ENCODE data around the gene GPD2. TPM values are rescaled to one million over a fixed set of nuclear protein-coding genes. Genes with fewer than 3 reads are reported as not detected.
"Not testable (repeated sequence)": the region's sequence is repeated elsewhere in the genome, so short reads cannot be mapped to it uniquely, and the experiment has no call there.

GPD2 gene
- total RNA-seq, 1 experiment from 2014 or later = 49.7 TPM

DNA sequence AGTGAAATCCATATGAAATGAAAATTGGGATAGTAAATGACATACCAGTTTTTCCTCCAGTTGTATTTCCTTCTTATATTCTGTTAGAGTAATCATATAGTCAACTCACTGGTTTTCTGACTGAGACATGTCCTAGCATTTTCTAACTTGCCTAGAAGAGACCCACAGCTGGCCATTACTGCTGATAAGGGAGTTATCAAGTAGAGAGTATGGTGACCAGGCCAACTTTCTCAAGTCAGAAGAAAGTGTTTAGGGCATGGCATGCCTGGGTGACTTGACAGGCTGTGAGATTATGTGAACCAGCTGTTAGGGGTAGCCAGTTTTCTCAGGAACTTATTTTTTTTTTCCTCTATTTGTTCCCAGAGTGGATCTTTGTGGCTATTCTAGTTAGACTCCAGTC is 81.2 kb downstream of the GPD2 start:
- no peaks in the 10 kb centered on the region for H3K27me3 ChIP-seq (ENCODE audit: control insufficient read depth, insufficient read depth, low read length)
- DNase-seq = no peak
- no peak overlapping the region for H3K4me3 ChIP-seq (ENCODE audit: insufficient read depth, low read depth, low read length)

DNA sequence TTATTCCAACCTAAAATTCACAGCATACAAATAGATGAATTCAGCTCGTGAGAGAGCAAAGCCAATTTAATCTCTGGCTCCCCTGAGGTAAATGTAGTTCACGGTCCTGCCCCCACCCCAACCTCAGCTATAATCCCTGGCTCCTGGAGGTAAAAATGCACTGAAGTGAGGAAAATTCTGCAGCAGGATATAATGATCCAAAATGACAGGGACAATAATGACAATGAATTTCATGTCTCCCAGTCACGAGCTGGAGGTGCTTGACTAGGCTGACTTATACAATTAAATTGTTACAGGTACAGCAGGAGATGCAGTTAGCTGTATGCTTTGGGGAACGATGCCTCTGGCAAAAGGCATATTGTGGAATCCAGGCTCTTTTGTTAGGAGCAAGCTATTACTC is 82.0 kb downstream of the GPD2 start:
- Histone ChIP-seq H3K36me3 (replicated peaks; ENCODE audit: control insufficient read depth, insufficient read depth, low read length) (no peaks in the 10 kb centered on the region), H3K27me3 (ENCODE audit: control insufficient read depth, insufficient read depth, low read length) (no peaks in the 10 kb centered on the region), H3K4me3 (ENCODE audit: insufficient read depth, low read depth, low read length) (no peak overlapping the region)
- no peak for DNase-seq

More for the DNA sequence above, 81.2 kb downstream of the GPD2 start:
- no peaks in the 10 kb centered on the region for H3K36me3 ChIP-seq (replicated peaks; ENCODE audit: control insufficient read depth, insufficient read depth, low read length)

DNA sequence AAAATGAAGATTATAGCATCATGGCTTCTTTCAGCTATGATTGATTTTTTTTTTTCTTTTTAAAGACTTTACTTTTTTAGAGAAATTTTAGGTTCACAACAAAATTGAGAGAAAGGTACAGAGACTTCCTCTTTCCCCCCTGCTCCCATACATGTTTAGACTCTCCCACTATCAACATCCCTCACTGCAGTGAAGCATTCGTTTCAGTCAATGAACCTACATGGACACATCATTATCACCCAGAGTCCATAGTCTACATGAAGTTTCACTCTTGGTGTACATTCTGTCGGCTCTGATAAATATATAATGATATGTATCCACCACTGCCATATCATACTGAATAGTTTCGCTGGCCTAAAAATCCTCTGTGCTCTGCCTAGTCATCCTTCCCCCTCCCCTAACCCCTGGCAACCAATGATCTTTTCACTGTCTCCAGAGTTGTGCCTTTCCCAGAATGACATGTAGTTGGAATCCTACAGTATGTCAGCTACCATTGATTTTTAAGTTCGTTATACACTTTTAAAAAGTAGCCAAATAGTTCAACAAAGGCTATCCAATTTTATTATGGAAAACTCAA is 86.8 kb downstream of the GPD2 start:
- H3K36me3 ChIP-seq (replicated peaks; ENCODE audit: control insufficient read depth, insufficient read depth, low read length) = no peaks in the 10 kb centered on the region

DNA sequence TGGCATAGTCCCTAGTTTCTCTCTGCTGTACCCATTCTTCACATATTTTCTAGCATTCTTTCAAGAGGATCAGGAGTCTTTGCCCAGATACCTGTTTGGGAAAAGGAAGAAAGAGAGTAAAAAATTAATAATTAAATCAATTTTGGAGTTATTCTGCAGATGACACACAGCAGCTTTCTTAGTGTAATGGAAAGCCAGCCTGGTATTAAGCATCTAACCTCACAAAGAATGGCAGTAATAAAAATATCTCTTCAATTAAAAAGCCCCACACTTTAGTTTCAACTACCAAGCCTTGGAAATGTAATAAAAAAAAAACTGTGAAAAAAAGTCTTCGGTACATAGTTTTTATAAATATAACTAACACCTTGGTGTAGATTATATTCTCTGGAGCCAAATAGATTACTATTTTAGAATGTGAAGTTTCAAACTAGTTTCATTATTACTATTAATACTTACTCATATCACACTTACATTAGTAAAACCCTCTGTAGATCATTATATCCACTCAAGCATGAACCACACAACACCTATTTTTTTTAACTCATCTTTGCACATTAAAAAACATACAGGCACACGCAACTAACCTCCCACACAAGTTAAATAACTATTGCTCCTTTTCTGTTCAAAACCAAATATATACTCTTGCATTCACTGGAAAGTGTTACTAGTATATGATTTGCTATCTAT is 90.9 kb downstream of the GPD2 start:
- no peak overlapping the region for H3K4me3 ChIP-seq (ENCODE audit: insufficient read depth, low read depth, low read length)
- H3K27me3 ChIP-seq (ENCODE audit: control insufficient read depth, insufficient read depth, low read length) = no peaks in the 10 kb centered on the region
- DNase-seq = no peak
- H3K36me3 ChIP-seq (replicated peaks; ENCODE audit: control insufficient read depth, insufficient read depth, low read length) = no peaks in the 10 kb centered on the region

More for the DNA sequence above, 86.8 kb downstream of the GPD2 start:
- no peak for DNase-seq
- no peak overlapping the region for H3K4me3 ChIP-seq (ENCODE audit: insufficient read depth, low read depth, low read length)
- no peaks in the 10 kb centered on the region for H3K27me3 ChIP-seq (ENCODE audit: control insufficient read depth, insufficient read depth, low read length)

DNA sequence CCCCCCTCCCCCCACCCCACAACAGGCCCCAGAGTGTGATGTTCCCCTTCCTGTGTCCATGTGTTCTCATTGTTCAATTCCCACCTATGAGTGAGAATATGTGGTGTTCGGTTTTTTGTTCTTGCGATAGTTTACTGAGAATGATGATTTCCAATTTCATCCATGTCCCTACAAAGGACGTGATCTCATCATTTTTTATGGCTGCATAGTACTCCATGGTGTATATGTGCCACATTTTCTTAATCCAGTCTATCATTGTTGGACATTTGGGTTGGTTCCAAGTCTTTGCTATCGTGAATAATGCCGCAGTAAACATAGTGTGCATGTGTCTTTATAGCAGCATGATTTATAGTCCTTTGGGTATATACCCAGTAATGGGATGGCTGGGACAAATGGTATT is 92.4 kb downstream of the GPD2 start:
- not testable (repeated sequence) for H3K27me3 ChIP-seq (ENCODE audit: control insufficient read depth, insufficient read depth, low read length); H3K4me3 ChIP-seq (ENCODE audit: insufficient read depth, low read depth, low read length); H3K36me3 ChIP-seq (replicated peaks; ENCODE audit: control insufficient read depth, insufficient read depth, low read length); DNase-seq

DNA sequence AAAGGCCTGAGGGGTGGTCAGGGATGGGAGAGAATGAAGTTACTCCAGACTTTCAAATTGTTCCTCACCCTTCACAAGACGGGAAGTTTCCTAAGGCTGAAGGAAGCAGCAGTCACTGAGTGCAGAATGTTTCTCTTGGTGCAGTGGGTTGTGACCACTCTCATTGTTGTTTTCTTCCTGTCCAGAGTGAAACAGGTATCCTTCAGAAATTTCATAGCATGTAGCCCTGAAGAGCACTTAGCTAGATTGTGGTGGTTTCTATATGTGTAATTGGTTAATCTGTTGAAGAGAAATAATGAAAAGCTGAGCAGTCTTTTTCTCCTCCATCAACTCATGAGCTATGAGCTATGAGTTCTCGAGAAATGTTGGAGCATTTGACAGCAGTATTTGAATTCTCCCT is 96.8 kb downstream of the GPD2 start:
- no peaks in the 10 kb centered on the region for H3K27me3 ChIP-seq (ENCODE audit: control insufficient read depth, insufficient read depth, low read length)
- no peaks in the 10 kb centered on the region for H3K36me3 ChIP-seq (replicated peaks; ENCODE audit: control insufficient read depth, insufficient read depth, low read length)
- H3K4me3 ChIP-seq (ENCODE audit: insufficient read depth, low read depth, low read length) = no peak overlapping the region
- no peak for DNase-seq

DNA sequence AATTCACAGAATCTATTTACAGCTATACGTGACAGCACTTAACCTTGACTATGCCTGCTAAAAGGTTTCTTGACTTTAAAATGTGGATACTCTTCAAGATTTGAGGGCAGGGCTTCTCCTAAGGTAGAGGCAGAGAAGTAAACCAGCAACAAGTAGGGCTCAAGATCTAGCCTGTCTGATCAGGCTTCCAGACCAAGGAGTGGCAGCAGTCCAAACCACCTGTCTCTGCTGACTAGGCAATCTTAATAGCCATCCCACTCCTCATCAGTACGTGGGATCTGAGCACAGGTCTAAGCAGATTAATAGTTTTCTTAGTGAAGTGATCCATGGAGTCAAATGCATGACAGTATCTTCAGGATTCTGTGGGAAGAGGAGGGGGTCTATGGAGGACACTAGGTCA is 100.4 kb downstream of the GPD2 start:
- DNase-seq = no peak
- H3K36me3 ChIP-seq (replicated peaks; ENCODE audit: control insufficient read depth, insufficient read depth, low read length) = no peaks in the 10 kb centered on the region

DNA sequence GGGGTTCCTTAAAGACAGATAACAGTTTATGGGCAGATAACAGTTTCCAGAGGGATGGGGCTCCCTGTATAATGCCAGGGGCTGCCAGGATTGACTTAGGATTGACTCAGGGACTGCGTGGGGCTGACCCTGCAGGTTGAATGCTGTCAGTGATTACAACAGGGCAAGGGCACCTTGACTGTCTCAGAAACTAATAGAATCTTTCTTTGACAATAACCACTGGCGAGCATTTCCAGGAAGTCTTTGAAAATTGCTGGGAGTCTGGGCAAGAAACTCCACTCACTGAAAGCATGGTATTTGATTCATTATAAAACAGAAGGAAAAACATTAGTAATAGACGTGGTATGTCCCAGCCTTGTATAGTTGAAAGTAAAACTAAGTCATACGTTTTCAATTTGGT is 101.0 kb downstream of the GPD2 start:
- Histone ChIP-seq H3K36me3 (replicated peaks; ENCODE audit: control insufficient read depth, insufficient read depth, low read length) (no peaks in the 10 kb centered on the region), H3K27me3 (ENCODE audit: control insufficient read depth, insufficient read depth, low read length) (no peaks in the 10 kb centered on the region), H3K4me3 (ENCODE audit: insufficient read depth, low read depth, low read length) (no peak overlapping the region)
- no peak for DNase-seq

More for the DNA sequence above, 100.4 kb downstream of the GPD2 start:
- no peak overlapping the region for H3K4me3 ChIP-seq (ENCODE audit: insufficient read depth, low read depth, low read length)
- no peaks in the 10 kb centered on the region for H3K27me3 ChIP-seq (ENCODE audit: control insufficient read depth, insufficient read depth, low read length)

DNA sequence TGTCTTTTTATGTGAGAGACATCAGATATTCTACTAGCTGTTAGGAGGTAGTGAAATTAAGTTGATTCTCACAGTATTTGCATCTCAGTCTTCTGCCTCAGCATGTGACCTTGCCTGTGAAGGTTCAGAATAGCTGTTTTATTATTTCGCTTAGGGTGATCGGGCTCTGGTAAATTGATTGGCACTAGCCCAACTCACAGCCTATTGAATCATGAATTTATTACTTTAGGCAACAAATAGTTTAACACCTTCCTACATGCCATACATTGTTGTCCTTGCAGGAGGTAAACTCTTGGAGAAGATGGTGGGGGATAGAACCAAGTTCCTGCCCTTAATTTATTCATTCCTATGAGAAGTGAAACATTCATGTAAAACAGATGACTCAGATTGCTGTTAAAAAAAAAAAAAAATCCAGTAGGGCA is 101.9 kb downstream of the GPD2 start:
- H3K27me3 ChIP-seq (ENCODE audit: control insufficient read depth, insufficient read depth, low read length) = no peaks in the 10 kb centered on the region
- DNase-seq = no peak
- H3K36me3 ChIP-seq (replicated peaks; ENCODE audit: control insufficient read depth, insufficient read depth, low read length) = no peaks in the 10 kb centered on the region
- no peak overlapping the region for H3K4me3 ChIP-seq (ENCODE audit: insufficient read depth, low read depth, low read length)

DNA sequence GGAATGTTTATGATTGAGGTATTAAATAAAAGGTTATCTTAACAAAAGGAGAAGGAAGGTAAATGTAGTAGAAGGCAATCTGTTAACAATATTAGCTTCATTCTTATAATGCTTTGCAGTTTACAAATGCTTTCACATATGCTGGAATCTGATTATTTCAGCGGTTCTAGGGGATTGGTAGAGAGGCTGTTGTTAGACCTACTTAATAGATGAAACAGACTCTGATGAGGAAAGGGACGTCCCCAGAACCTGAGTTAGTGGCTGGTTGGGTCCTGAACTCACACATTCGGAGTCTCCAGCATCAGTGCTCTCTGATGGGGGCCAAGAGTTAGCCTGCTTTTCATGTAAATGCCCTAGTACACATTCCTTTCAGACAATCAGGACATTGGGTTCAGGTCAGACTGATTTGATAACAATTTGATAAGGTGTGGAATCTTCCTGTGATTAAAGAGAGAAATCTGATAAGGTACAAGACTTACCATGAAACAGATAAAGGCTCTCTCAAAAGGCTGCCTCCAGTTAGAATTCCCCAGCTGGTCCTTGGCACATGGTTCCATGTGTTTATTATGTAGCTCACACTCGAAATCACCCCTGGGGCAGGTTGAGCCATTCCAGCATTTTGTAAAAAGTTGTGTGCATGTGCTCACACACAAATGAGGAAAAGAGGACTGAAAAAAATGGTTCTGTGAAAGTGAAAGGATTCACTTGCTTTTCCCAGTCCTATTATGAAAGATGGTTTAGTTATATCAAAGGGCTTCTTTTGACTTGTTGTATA is 103.1 kb downstream of the GPD2 start:
- no peaks in the 10 kb centered on the region for H3K36me3 ChIP-seq (replicated peaks; ENCODE audit: control insufficient read depth, insufficient read depth, low read length)
- H3K27me3 ChIP-seq (ENCODE audit: control insufficient read depth, insufficient read depth, low read length) = no peaks in the 10 kb centered on the region
- no peak overlapping the region for H3K4me3 ChIP-seq (ENCODE audit: insufficient read depth, low read depth, low read length)
- no peak for DNase-seq

DNA sequence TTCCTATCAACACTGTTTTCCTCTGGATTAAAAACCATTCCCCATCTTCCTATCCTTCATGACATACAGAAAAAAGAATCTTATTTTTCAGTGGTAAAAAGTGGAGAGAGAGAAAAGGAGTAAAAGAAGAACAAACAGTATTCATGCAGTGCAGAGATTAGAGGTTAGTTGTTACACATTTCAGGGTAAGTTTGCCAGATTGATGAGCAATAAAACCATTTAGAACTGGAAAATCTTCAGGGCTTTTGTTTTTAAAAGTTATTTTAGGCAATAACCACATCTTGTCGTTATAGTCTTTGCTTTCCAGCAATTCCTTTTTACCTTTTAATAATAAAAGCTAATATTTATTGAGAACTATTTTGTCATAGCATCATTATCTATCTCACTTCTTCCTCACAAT is 104.5 kb downstream of the GPD2 start:
- DNase-seq = no peak
- H3K4me3 ChIP-seq (ENCODE audit: insufficient read depth, low read depth, low read length) = no peak overlapping the region

DNA sequence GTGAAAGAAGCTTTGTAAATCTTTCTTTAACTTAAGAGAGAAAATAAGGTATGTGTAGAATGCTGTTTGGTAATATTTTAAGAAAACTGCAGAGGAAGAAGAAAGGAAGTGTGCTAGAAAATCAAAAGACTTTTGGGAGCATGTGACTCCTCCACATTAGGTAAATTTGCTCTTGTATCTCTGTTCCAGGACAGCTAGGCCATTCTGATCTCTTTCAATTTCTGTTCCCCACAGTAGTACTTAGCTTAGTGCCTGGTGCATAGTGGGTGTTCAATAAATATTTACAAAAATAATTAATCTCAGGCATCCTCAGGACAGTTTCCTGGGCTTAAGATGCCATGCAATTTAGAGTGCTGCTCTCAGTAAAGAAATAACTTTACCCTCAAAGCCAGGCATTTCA is 105.0 kb downstream of the GPD2 start:
- Histone ChIP-seq H3K27me3 (ENCODE audit: control insufficient read depth, insufficient read depth, low read length) (no peaks in the 10 kb centered on the region), H3K4me3 (ENCODE audit: insufficient read depth, low read depth, low read length) (no peak overlapping the region), H3K36me3 (replicated peaks; ENCODE audit: control insufficient read depth, insufficient read depth, low read length) (no peaks in the 10 kb centered on the region)
- no peak for DNase-seq

More for the DNA sequence above, 104.5 kb downstream of the GPD2 start:
- H3K36me3 ChIP-seq (replicated peaks; ENCODE audit: control insufficient read depth, insufficient read depth, low read length) = no peaks in the 10 kb centered on the region
- no peaks in the 10 kb centered on the region for H3K27me3 ChIP-seq (ENCODE audit: control insufficient read depth, insufficient read depth, low read length)

DNA sequence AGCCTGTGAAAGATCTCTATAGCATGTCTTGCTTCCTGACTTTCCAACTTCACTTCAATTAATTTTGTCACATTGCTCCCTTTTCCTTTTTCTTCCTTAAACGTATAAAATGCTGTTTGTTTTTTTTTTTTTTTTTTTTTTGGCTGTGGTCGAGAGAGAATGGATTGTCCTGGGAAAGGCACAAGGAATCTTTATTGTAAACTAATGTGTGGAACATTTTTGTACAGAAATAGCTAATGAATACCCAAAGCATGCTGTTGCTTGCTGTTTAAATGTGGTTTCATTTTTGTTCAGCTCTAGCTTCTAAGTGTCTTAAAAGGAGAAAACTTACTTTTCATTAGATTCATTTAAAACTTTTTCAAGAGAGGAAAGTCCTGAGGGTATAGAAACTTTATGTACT is 105.5 kb downstream of the GPD2 start:
- no peak for DNase-seq
- Histone ChIP-seq H3K27me3 (ENCODE audit: control insufficient read depth, insufficient read depth, low read length) (no peaks in the 10 kb centered on the region), H3K36me3 (replicated peaks; ENCODE audit: control insufficient read depth, insufficient read depth, low read length) (no peaks in the 10 kb centered on the region), H3K4me3 (ENCODE audit: insufficient read depth, low read depth, low read length) (no peak overlapping the region)

DNA sequence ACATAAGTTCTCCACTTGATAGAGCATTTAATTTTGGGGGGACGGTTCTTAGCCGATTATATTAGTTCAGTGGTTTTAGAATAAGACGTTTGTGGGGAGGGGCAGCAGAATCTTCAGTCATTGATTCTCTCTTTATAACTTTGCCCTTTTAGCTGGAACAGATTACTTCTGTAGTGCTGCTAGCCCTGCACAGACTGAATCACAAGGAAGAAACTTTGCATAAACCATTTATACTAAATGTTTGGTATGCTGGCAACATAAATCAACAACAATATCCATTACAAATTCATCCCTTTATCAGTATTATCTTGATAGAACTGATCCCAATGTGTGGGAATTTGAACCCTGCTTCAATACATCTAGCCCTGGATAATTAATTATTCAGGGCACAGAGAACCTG is 112.2 kb downstream of the GPD2 start:
- no peaks in the 10 kb centered on the region for H3K27me3 ChIP-seq (ENCODE audit: control insufficient read depth, insufficient read depth, low read length)
- H3K36me3 ChIP-seq (replicated peaks; ENCODE audit: control insufficient read depth, insufficient read depth, low read length) = no peaks in the 10 kb centered on the region
- H3K4me3 ChIP-seq (ENCODE audit: insufficient read depth, low read depth, low read length) = no peak overlapping the region
- DNase-seq = no peak

Data from H7 (cell line).